ENCODE results near the gene GPR39. TPM values are rescaled to one million over a fixed set of nuclear protein-coding genes. Genes with fewer than 3 reads are reported as not detected.

GPR39 gene
- total RNA-seq, 4 donors from 2014 or later, result 0.52 to 53.2 (median 6.8) TPM; not detected in 1

DNA sequence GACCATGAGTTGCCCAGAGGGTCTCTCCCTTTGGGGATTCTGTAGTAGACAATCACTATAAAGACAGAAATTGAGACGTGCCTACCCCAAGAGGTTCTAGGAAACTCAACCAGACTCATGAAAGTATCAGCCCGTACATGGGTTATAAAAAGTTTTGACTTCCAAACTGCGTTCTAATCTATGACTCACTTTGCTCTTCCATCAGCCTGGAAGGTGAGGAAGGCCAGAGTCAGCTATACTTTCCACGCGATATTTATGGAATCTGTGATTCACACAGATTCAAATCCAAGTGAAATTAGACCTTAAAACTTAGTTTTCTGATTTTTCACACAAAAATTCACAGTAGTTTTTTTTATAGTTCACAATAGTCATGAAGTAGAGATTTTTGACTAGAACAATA, 261.1 kb downstream of the GPR39 start:
- Histone ChIP-seq H3K36me3 (no peaks in the 10 kb centered on the region), H3K9me3 (no peaks in the 10 kb centered on the region), H3K27ac (no peak overlapping the region), H3K27me3 (no peaks in the 10 kb centered on the region), H3K4me3 (no peak overlapping the region), H3K4me1 (no peaks in the 10 kb centered on the region)
- intact Hi-C loops (cut with DNase I; ENCODE audit: low total_unique reads), result no loop called here
- no peak for DNase-seq
- TF ChIP-seq CTCF (IDR thresholded peaks at IDR 0.05), result no peak
- no peak for TF ChIP-seq POLR2A (IDR thresholded peaks at IDR 0.05)

- H3K4me3 ChIP-seq, result no peak overlapping the region
- H3K9me3 ChIP-seq, result no peaks in the 10 kb centered on the region
- intact Hi-C loops (cut with DNase I; ENCODE audit: low total_unique reads), result no loop called here
- no peak overlapping the region for H3K27ac ChIP-seq
- TF ChIP-seq POLR2A (IDR thresholded peaks at IDR 0.05) (no peak), CTCF (IDR thresholded peaks at IDR 0.05) (no peak)
- DNase-seq, result no peak
- H3K27me3 ChIP-seq, result no peaks in the 10 kb centered on the region
- H3K36me3 ChIP-seq, result no peaks in the 10 kb centered on the region
- H3K4me1 ChIP-seq, result no peaks in the 10 kb centered on the region
Measured at GRCh38 chr2:132678483-132678882, 261.9 kb downstream of the GPR39 start.

- no peaks in the 10 kb centered on the region for H3K36me3 ChIP-seq
- no peak overlapping the region for H3K4me3 ChIP-seq
- TF ChIP-seq CTCF (IDR thresholded peaks at IDR 0.05), result no peak
- DNase-seq, result no peak
- intact Hi-C loops (cut with DNase I; ENCODE audit: low total_unique reads), result no loop called here
- H3K27me3 ChIP-seq, result no peaks in the 10 kb centered on the region
- no peak overlapping the region for H3K27ac ChIP-seq
- H3K4me1 ChIP-seq, result no peaks in the 10 kb centered on the region
- H3K9me3 ChIP-seq, result no peaks in the 10 kb centered on the region
Measured at GRCh38 chr2:132680544-132680943, 263.9 kb downstream of the GPR39 start.

GRCh38 chr2:132681766-132682165, 265.2 kb downstream of the GPR39 start:
- Histone ChIP-seq H3K9me3 (no peaks in the 10 kb centered on the region), H3K36me3 (no peaks in the 10 kb centered on the region), H3K4me3 (no peak overlapping the region), H3K27ac (no peak overlapping the region), H3K4me1 (no peaks in the 10 kb centered on the region), H3K27me3 (no peaks in the 10 kb centered on the region)
- intact Hi-C loops (cut with DNase I; ENCODE audit: low total_unique reads), result no loop called here
- TF ChIP-seq POLR2A (IDR thresholded peaks at IDR 0.05) (no peak), CTCF (IDR thresholded peaks at IDR 0.05) (no peak)
- DNase-seq, result no peak

DNA sequence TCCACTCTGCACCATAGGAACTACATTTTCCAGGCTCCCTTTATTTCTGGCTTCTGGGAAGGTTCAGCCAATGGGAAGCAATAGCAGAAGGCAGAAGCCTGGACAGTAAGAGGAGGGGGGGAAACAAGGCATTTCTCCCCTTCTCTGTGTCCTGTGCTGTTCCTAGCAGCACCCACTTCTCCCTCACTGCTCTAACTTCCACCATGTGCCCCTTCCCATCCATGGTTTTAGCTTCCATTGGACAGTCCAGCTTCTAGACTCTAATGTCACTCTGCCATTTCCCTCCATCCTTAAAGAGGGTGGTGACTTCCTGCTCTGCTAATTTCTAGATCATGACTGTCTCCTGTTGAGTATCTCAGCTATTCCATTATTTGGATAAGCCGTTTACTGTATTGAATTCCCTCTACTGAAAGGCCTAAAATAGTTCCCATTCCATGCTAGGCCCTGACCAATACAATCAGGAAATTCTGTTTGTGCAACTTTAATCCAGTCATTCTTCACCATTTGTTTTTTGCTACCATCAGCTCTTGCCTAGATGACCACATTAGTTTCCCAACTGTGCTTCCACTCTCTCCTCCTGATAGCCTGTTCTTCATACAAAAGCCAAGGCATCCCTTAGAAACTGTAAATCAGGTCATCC, 274.2 kb downstream of the GPR39 start:
- H3K4me1 ChIP-seq, result no peaks in the 10 kb centered on the region
- intact Hi-C loops (cut with DNase I; ENCODE audit: low total_unique reads), result no loop called here
- no peak overlapping the region for H3K4me3 ChIP-seq
- no peak for DNase-seq
- H3K27ac ChIP-seq, result no peak overlapping the region
- TF ChIP-seq CTCF (IDR thresholded peaks at IDR 0.05) (no peak), POLR2A (IDR thresholded peaks at IDR 0.05) (no peak)
- no peaks in the 10 kb centered on the region for H3K27me3 ChIP-seq
- no peaks in the 10 kb centered on the region for H3K9me3 ChIP-seq
- no peaks in the 10 kb centered on the region for H3K36me3 ChIP-seq

Data from uterus (tissue), 4 donors.